ENCODE data around the gene RPL19. TPM values are rescaled to one million over a fixed set of nuclear protein-coding genes. Genes with fewer than 3 reads are reported as not detected.

RPL19 gene
- total and polyA plus RNA-seq, 2 experiments from 2014 or later = 1,594 to 2,627 TPM

DNA sequence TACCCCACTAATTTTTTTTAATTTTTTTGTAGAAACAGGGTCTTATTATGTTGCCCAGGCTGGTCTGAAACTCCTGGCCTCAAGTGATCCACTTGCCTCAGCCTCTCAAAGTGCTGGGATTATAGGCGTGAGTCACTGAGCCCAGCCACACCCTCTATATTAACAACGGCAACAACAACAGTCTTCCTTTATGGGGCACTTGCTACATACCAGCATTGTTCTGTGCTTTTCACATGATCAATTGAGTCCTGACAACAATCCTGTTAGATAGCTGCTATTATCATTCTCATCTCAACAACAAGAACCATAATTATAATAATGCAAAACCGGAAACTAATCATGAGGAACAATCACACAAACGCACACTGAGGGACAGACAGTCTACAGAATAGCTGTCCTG lies 21.5 kb upstream of the RPL19 start (continued):
- TF ChIP-seq, protein P1, sequence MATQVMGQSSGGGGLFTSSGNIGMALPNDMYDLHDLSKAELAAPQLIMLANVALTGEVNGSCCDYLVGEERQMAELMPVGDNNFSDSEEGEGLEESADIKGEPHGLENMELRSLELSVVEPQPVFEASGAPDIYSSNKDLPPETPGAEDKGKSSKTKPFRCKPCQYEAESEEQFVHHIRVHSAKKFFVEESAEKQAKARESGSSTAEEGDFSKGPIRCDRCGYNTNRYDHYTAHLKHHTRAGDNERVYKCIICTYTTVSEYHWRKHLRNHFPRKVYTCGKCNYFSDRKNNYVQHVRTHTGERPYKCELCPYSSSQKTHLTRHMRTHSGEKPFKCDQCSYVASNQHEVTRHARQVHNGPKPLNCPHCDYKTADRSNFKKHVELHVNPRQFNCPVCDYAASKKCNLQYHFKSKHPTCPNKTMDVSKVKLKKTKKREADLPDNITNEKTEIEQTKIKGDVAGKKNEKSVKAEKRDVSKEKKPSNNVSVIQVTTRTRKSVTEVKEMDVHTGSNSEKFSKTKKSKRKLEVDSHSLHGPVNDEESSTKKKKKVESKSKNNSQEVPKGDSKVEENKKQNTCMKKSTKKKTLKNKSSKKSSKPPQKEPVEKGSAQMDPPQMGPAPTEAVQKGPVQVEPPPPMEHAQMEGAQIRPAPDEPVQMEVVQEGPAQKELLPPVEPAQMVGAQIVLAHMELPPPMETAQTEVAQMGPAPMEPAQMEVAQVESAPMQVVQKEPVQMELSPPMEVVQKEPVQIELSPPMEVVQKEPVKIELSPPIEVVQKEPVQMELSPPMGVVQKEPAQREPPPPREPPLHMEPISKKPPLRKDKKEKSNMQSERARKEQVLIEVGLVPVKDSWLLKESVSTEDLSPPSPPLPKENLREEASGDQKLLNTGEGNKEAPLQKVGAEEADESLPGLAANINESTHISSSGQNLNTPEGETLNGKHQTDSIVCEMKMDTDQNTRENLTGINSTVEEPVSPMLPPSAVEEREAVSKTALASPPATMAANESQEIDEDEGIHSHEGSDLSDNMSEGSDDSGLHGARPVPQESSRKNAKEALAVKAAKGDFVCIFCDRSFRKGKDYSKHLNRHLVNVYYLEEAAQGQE (IDR thresholded peaks at IDR 0.05; ENCODE audit: unreplicated experiment) = no peak
- no peak for TF ChIP-seq NANOG (IDR thresholded peaks at IDR 0.05; ENCODE audit: borderline replicate concordance)
- no peak for TF ChIP-seq POLR2AphosphoS5 (IDR thresholded peaks at IDR 0.05; ENCODE audit: low read depth)

DNA sequence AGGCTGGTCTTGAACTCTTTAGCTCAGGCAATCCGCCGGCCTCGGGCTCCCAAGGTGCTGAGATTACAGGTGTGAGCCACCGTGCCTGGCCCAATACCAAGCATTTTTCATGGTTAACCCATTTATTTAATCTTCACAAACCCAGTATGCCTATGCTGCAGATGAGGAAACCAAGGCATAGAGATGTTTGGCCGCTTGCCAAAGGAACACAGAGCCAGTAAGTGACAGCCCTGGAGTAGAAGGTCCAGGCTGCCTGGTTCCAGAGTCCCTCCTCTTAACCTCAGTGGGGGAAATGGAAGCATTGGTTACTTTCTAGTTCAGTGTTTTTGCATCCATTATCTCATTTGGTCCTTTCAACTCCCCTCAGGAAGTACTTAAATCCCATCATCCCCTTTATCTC lies 18.8 kb upstream of the RPL19 start:
- no peaks in the 10 kb centered on the region; the same call in 2 of the 3 replicates for H3K9me3 Mint-ChIP-seq

More for the DNA sequence above, 18.8 kb upstream of the RPL19 start:
- H3K27me3 ChIP-seq (ENCODE audit: insufficient read depth) = no peaks in the 10 kb centered on the region
- H3F3A ChIP-seq (replicated peaks; ENCODE audit: low read depth) = peaks cover 9% of the 10 kb centered on the region; the same call in 1 of the 2 replicates
- H2AFZ ChIP-seq = no peak overlapping the region
- TF ChIP-seq EZH2 (IDR thresholded peaks at IDR 0.05; ENCODE audit: low read depth, unreplicated experiment) (no peak), EZH2phosphoT487 (IDR thresholded peaks at IDR 0.05; ENCODE audit: unreplicated experiment) (no peak), ZNF114 (CRISPR knock-in tag; IDR thresholded peaks at IDR 0.05) (no peak), STAT1 (IDR thresholded peaks at IDR 0.05; ENCODE audit: unreplicated experiment) (no peak), POLR2AphosphoS5 (IDR thresholded peaks at IDR 0.05; ENCODE audit: low read depth) (no peak)
- TF ChIP-seq, protein P2, sequence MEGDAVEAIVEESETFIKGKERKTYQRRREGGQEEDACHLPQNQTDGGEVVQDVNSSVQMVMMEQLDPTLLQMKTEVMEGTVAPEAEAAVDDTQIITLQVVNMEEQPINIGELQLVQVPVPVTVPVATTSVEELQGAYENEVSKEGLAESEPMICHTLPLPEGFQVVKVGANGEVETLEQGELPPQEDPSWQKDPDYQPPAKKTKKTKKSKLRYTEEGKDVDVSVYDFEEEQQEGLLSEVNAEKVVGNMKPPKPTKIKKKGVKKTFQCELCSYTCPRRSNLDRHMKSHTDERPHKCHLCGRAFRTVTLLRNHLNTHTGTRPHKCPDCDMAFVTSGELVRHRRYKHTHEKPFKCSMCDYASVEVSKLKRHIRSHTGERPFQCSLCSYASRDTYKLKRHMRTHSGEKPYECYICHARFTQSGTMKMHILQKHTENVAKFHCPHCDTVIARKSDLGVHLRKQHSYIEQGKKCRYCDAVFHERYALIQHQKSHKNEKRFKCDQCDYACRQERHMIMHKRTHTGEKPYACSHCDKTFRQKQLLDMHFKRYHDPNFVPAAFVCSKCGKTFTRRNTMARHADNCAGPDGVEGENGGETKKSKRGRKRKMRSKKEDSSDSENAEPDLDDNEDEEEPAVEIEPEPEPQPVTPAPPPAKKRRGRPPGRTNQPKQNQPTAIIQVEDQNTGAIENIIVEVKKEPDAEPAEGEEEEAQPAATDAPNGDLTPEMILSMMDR (conservative IDR thresholded peaks at IDR 0.05; ENCODE audit: low read depth in 2 of 2) = no peak
- TF ChIP-seq, protein P3, sequence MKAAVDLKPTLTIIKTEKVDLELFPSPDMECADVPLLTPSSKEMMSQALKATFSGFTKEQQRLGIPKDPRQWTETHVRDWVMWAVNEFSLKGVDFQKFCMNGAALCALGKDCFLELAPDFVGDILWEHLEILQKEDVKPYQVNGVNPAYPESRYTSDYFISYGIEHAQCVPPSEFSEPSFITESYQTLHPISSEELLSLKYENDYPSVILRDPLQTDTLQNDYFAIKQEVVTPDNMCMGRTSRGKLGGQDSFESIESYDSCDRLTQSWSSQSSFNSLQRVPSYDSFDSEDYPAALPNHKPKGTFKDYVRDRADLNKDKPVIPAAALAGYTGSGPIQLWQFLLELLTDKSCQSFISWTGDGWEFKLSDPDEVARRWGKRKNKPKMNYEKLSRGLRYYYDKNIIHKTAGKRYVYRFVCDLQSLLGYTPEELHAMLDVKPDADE (IDR thresholded peaks at IDR 0.05) = no peak
- H3K36me3 ChIP-seq (ENCODE audit: insufficient read depth) = peaks cover 12% of the 10 kb centered on the region
- Mint-ChIP-seq H3K27ac (no peak overlapping the region), H3K4me3 (no peak overlapping the region), H3K36me3 (ENCODE audit: low read depth) (peaks cover 44% of the 10 kb centered on the region), H3K27me3 (ENCODE audit: insufficient read depth, low read depth, poor library complexity) (peaks cover 19% of the 10 kb centered on the region), H3K4me1 (peaks cover 17% of the 10 kb centered on the region)
- H3K9me2 ChIP-seq (ENCODE audit: insufficient read depth) = no peaks in the 10 kb centered on the region
- DNase-seq (ENCODE audit: low spot score) (no peak), ATAC-seq (no peak)
- H3K4me2 ChIP-seq = no peak overlapping the region
- H3K79me2 ChIP-seq (replicated peaks; ENCODE audit: insufficient read depth) = no peaks in the 10 kb centered on the region
- H3K27ac ChIP-seq (ENCODE audit: low read depth) = no peak overlapping the region
- H3K4me3 ChIP-seq = no peak overlapping the region
- no peaks in the 10 kb centered on the region for H3K4me1 ChIP-seq (ENCODE audit: insufficient read depth)
- no peaks in the 10 kb centered on the region; the same call in 1 of the 2 replicates for H4K20me1 ChIP-seq (replicated peaks; ENCODE audit: insufficient read depth)
